IMR-90 (cell line): ENCODE data around the gene SPATS2L. TPM values are rescaled to one million over a fixed set of nuclear protein-coding genes. Genes with fewer than 3 reads are reported as not detected.

Experiments
- ATAC-seq: fragments of 200-7000 bp; cut with Tn5 transposase; 2 replicates; pipeline ENCODE4 v1.9.1; 2020; ENCODE audit warnings: low read depth, mild to moderate bottlenecking, moderate library complexity
- BruUV-seq: library from RNA; stranded (reverse); fragments of 400-500 nt; replicated peaks from 2 replicates; lab custom pipeline; 2021; lab: Mats Ljungman, UMichigan
- CTCF ChIA-PET: fragments of 300-600 bp; formaldehyde crosslinking; extraction: SDS; loops from one replicate; lab custom pipeline; 2021; ENCODE audit warnings: antibody characterized with exemption; lab: Yijun Ruan, JAX
- POLR2A ChIA-PET: fragments of 300-600 bp; sonication (Branson Sonifier 250); formaldehyde crosslinking; loops from one replicate; lab custom pipeline; 2022; ENCODE audit warnings: antibody characterized with exemption; ENCODE audit not compliant: unreplicated experiment; lab: Charles Lee
- DNase-seq: peaks from one replicate; pipeline ENCODE4 v3.0.0; 2013
- H2AFZ ChIP-seq: replicated peaks from 2 replicates; pipeline ENCODE3; 2013; ENCODE audit warnings: low read length, mild to moderate bottlenecking; ENCODE audit not compliant: poor library complexity
- H2AK5ac ChIP-seq: 2 replicates; pipeline ENCODE4 v1.6.1; 2013; ENCODE audit warnings: low read depth, low read length, inconsistent platforms
- H2AK9ac ChIP-seq: replicated peaks from 2 replicates; pipeline ENCODE3; 2013; ENCODE audit warnings: mild to moderate bottlenecking, low read depth, low read length, moderate library complexity; ENCODE audit not compliant: poor library complexity
- H2BK120ac ChIP-seq: 2 replicates; pipeline ENCODE4 v1.6.1; 2013; ENCODE audit warnings: low read depth, low read length, inconsistent platforms
- H2BK15ac ChIP-seq: 3 replicates; pipeline ENCODE4 v1.6.1; 2013; ENCODE audit warnings: low read depth, low read length, inconsistent platforms
- H2BK20ac ChIP-seq: 2 replicates; pipeline ENCODE4 v1.6.1; 2013; ENCODE audit warnings: low read depth, mild to moderate bottlenecking, inconsistent platforms, low read length, moderate library complexity
- H2BK5ac ChIP-seq: 2 replicates; pipeline ENCODE4 v1.6.1; 2013; ENCODE audit warnings: mild to moderate bottlenecking, low read depth, low read length, inconsistent platforms; ENCODE audit not compliant: poor library complexity, severe bottlenecking
- H3K14ac ChIP-seq: replicated peaks from 2 replicates; pipeline ENCODE4 v1.6.1; 2013; ENCODE audit warnings: low read depth, low read length, inconsistent platforms
- H3K18ac ChIP-seq: 2 replicates; pipeline ENCODE4 v1.6.1; 2013; ENCODE audit warnings: low read depth, low read length, control low read depth
- H3K23ac ChIP-seq: 2 replicates; pipeline ENCODE4 v1.6.1; 2013; ENCODE audit warnings: low read depth, low read length, inconsistent platforms
- H3K27ac ChIP-seq: 2 replicates; pipeline ENCODE4 v1.5.1; 2013; ENCODE audit warnings: mild to moderate bottlenecking, control low read depth, low read length; ENCODE audit not compliant: insufficient read depth
- H3K27me3 ChIP-seq: 2 replicates; pipeline ENCODE4 v1.6.1; 2013; ENCODE audit warnings: low read length; ENCODE audit not compliant: control insufficient read depth, insufficient read depth
- H3K36me3 ChIP-seq: 2 replicates; pipeline ENCODE4 v1.6.1; 2013; ENCODE audit warnings: low read length, mixed read lengths; ENCODE audit not compliant: control insufficient read depth, insufficient read depth
- H3K4ac ChIP-seq: 2 replicates; pipeline ENCODE4 v1.6.1; 2013; ENCODE audit warnings: low read depth, low read length, inconsistent platforms
- H3K4me1 ChIP-seq: 2 replicates; pipeline ENCODE4 v1.6.1; 2013; ENCODE audit warnings: low read length, mixed read lengths; ENCODE audit not compliant: control insufficient read depth, insufficient read depth
- H3K4me2 ChIP-seq: 2 replicates; pipeline ENCODE4 v1.6.1; 2013; ENCODE audit warnings: low read depth, mild to moderate bottlenecking, control low read depth, low read length, moderate library complexity
- H3K4me3 ChIP-seq: 2 replicates; pipeline ENCODE4 v1.5.1; 2013; ENCODE audit warnings: low read depth, mild to moderate bottlenecking, control low read depth, low read length, moderate library complexity; ENCODE audit not compliant: insufficient read depth
- H3K56ac ChIP-seq: 2 replicates; pipeline ENCODE4 v1.6.1; 2013; ENCODE audit warnings: low read length, inconsistent platforms; ENCODE audit not compliant: insufficient read depth; ENCODE audit errors: extremely low read depth
- H3K79me1 ChIP-seq, 2 experiments: 2 replicates each; pipeline ENCODE4 v1.6.1; 2013; ENCODE audit warnings: low read length in 2 of 2, inconsistent platforms in 1 of 2, low read depth in 1 of 2
- H3K9ac ChIP-seq: 2 replicates; pipeline ENCODE4 v1.6.1; 2013; ENCODE audit warnings: low read depth, low read length, control low read depth
- H3K9me1 ChIP-seq: 2 replicates; pipeline ENCODE4 v1.6.1; 2013; ENCODE audit warnings: low read length, inconsistent platforms; ENCODE audit not compliant: insufficient read depth
- H3K9me3 ChIP-seq: 2 replicates; pipeline ENCODE4 v1.6.1; 2013; ENCODE audit warnings: low read length; ENCODE audit not compliant: control insufficient read depth, insufficient read depth
- H4K20me1 ChIP-seq: 2 replicates; pipeline ENCODE4 v1.6.1; 2013; ENCODE audit warnings: low read length, inconsistent platforms; ENCODE audit not compliant: insufficient read depth
- H4K5ac ChIP-seq: 2 replicates; pipeline ENCODE4 v1.6.1; 2013; ENCODE audit warnings: mild to moderate bottlenecking, low read depth, low read length, control low read depth
- H4K8ac ChIP-seq, 2 experiments: 2 replicates each; pipeline ENCODE4 v1.6.1; 2013; ENCODE audit warnings: low read depth in 2 of 2, low read length in 2 of 2, control low read depth in 1 of 2, inconsistent platforms in 1 of 2
- H4K91ac ChIP-seq: 2 replicates; pipeline ENCODE4 v1.6.1; 2013; ENCODE audit warnings: low read depth, low read length, inconsistent platforms; ENCODE audit not compliant: insufficient read depth
- BHLHE40 ChIP-seq: fragments of 150-350 bp; IDR thresholded peaks from 2 replicates; pipeline ENCODE4 v1.6.1; 2016; ENCODE audit warnings: mild to moderate bottlenecking, low read depth, low read length
- CHD1 ChIP-seq: IDR thresholded peaks from 2 replicates; pipeline ENCODE4 v1.6.1; 2012; ENCODE audit warnings: low read depth, low read length, improper control_type of control experiment
- ELK1 ChIP-seq: fragments of 150-350 bp; IDR thresholded peaks from 2 replicates; pipeline ENCODE4 v1.6.1; 2016; ENCODE audit warnings: low read depth, mild to moderate bottlenecking, low read length, moderate library complexity, borderline replicate concordance
- FOS ChIP-seq: fragments of 150-350 bp; IDR thresholded peaks from 2 replicates; pipeline ENCODE4 v1.6.1; 2016; ENCODE audit warnings: low read depth, low read length
- MAFK ChIP-seq: IDR thresholded peaks from 2 replicates; pipeline ENCODE4 v1.6.1; 2012; ENCODE audit warnings: low read depth, low read length, improper control_type of control experiment
- MXI1 ChIP-seq: IDR thresholded peaks from 2 replicates; pipeline ENCODE4 v1.6.1; 2012; ENCODE audit warnings: low read depth, mild to moderate bottlenecking, low read length, moderate library complexity, borderline replicate concordance
- NFE2L2 ChIP-seq: fragments of 150-350 bp; IDR thresholded peaks from 2 replicates; pipeline ENCODE4 v1.6.1; 2016; ENCODE audit warnings: low read depth, mild to moderate bottlenecking, low read length
- POLR2A ChIP-seq: IDR thresholded peaks from 2 replicates; pipeline ENCODE4 v1.6.1; 2012; ENCODE audit warnings: mild to moderate bottlenecking, low read depth, low read length
- RAD21 ChIP-seq: IDR thresholded peaks from 2 replicates; pipeline ENCODE4 v1.6.1; 2012; ENCODE audit warnings: low read length, improper control_type of control experiment
- RCOR1 ChIP-seq: IDR thresholded peaks from 2 replicates; pipeline ENCODE4 v1.6.1; 2012; ENCODE audit warnings: mild to moderate bottlenecking, low read length, improper control_type of control experiment; ENCODE audit not compliant: insufficient replicate concordance
- RFX5 ChIP-seq: IDR thresholded peaks from 2 replicates; pipeline ENCODE4 v1.8.0; 2012; ENCODE audit warnings: low read depth, mild to moderate bottlenecking, low read length, moderate library complexity
- SMC3 ChIP-seq: fragments of 150-350 bp; IDR thresholded peaks from 2 replicates; pipeline ENCODE4 v1.6.1; 2016; ENCODE audit warnings: low read depth, mild to moderate bottlenecking, antibody characterized with exemption, low read length, moderate library complexity
- USF2 ChIP-seq: fragments of 150-350 bp; IDR thresholded peaks from 2 replicates; pipeline ENCODE4 v1.6.1; 2017; ENCODE audit warnings: mild to moderate bottlenecking, antibody characterized with exemption, low read length, low read depth
- WGBS, 2 experiments: methylation state at CpG; one replicate each; pipeline versions ENCODE4 v1.1.5 to v1.1.7; 2013; ENCODE audit warnings: missing lambda C conversion rate in 2 of 2; ENCODE audit not compliant: insufficient read length in 1 of 2; ENCODE audit errors: extremely low coverage in 2 of 2; 5-methylcytosine and 5-hydroxymethylcytosine counted together
- dilution Hi-C: fragments of 300-500 bp; cut with HindIII; formaldehyde crosslinking; loops from one replicate; pipeline ENCODE4 v1.14.3; 2018; ENCODE audit warnings: low sequenced_read_pairs; ENCODE audit not compliant: unreplicated experiment
- in situ Hi-C: fragments of 300-500 bp; cut with MboI; formaldehyde crosslinking; loops from 3 replicates; pipeline ENCODE4 v1.14.3; 2019; ENCODE audit warnings: low sequenced_read_pairs, inconsistent platforms, mixed read lengths
- intact Hi-C: fragments of 100-400 bp; cut with micrococcal nuclease; formaldehyde crosslinking; loops from 2 replicates; pipeline ENCODE4 v1.10.0; 2022
- polyA plus RNA-seq, 3 experiments: library from polyadenylated mRNA; depleted of rRNA; stranded (reverse); fragments of >200 nt; gene quantifications; 2 replicates each; pipeline ENCODE4 v1.2.3, GENCODE V29; 2012; ENCODE audit warnings: low replicate concordance in 1 of 3
- total RNA-seq: library from RNA; depleted of rRNA; stranded (reverse); fragments of >200 nt; gene quantifications from 2 replicates; pipeline ENCODE4 v1.2.3, GENCODE V29; 2012

Gene SPATS2L
- total and polyA plus RNA-seq, 2 of the 4 experiments (the other 2 are of a cell fraction): 118 to 155 TPM

DNA sequence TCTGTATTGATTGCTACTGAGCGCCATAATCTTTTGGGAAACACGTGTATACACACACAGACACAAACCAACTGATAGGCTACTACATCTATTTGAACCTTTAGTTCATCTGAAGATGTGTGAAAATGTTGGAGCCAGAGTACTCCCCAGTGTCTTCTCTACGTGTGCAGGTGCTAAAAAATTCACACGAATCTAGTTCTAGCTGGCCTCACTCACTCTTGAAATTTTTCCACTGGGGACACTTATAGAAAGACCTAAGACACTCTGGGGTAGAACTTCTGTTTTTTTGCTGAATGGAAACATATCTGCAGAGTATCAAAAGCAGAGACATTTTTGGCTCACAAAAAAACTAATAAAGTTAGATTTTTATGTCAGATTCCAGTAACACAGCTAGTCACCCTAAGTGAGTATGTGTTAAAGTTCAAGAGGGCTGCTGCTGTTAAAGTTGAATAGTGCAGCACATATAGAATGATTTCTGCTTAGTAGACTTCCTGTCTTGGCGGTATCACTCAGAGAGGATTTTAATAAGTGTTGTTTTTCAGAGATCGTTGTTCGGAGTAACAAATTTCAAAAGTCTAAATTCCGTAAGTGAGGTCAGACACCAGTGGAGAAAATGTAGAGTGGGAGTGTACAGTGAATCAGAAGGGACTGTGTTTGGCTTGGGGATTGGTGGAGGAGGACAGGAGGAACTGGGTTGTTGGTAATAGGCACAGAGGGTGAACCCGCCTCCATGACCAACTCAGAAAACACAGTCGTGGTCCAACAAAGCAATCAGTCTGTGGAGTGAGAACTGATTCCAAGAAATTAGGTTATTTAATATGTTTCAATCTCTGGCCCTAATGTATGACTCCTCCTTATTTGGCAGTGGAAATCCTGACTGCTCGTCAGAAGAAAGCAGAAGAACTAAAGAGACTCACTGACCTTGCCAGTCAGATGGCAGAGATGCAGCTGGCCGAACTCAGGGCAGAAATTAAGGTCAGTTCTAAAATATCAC is 160.2 kb downstream of the SPATS2L start:
- Histone ChIP-seq H3K14ac (no peak overlapping the region), H3K4me3 (no peak overlapping the region), H2AK9ac (no peak overlapping the region), H2BK15ac (no peak overlapping the region), H2AK5ac (no peak overlapping the region), H3K27ac (peak overlapping the region; percentile 34; the same call in 1 of the 2 replicates), H2BK20ac (no peak overlapping the region), H2BK120ac (no peak overlapping the region), H4K91ac (no peak overlapping the region), H4K5ac (no peak overlapping the region), H3K4me2 (no peak overlapping the region), H2BK5ac (no peak overlapping the region), H3K9ac (no peak overlapping the region), H4K8ac (peak overlapping the region in 1 of 2 experiments; percentile 38; a peak in 1 of 4 replicates), H3K56ac (no peak overlapping the region), H3K79me1 (peaks cover 21 to 37% of the 10 kb centered on the region in 2 experiments), H3K9me3 (no peaks in the 10 kb centered on the region), H3K36me3 (peaks cover 44% of the 10 kb centered on the region), H3K4me1 (peaks cover 2% of the 10 kb centered on the region; the same call in 1 of the 2 replicates), H3K9me1 (peaks cover 7% of the 10 kb centered on the region; the same call in 1 of the 2 replicates), H3K23ac (0 out of 2 replicates have a peak overlapping the region, but pooled peaks have one; percentile 25), H3K4ac (no peak overlapping the region), H4K20me1 (no peaks in the 10 kb centered on the region), H3K18ac (no peak overlapping the region), H3K27me3 (no peaks in the 10 kb centered on the region), H2AFZ (no peak overlapping the region)
- DNase-seq (peak; percentile 56), ATAC-seq (peak; percentile 79)
- in situ Hi-C loops: no loop called here
- ChIA-PET CTCF (no interaction called here), POLR2A (no interaction called here)
- dilution Hi-C loops: no loop called here
- intact Hi-C loops: no loop called here
- no TSS peak for BruUV-seq
- 56% methylated on average over 2 of the region's 12 CpGs; no CpG with 5 or more reads in 1 of the 2 experiments for WGBS, 2 experiments
- TF ChIP-seq CHD1 (no peak), MAFK (no peak), SMC3 (no peak), RAD21 (no peak), POLR2A (no peak), BHLHE40 (no peak), ELK1 (no peak), MXI1 (no peak), RCOR1 (no peak), USF2 (no peak), NFE2L2 (no peak), RFX5 (no peak), FOS (no peak)
